GM19397 (cell line): Measurements from ENCODE around the gene UXT.
"Not testable (repeated sequence)": the region's sequence is repeated elsewhere in the genome, so short reads cannot be mapped to it uniquely, and the experiment has no call there.

ENCODE experiments used
- ATAC-seq: cut with Tn5 transposase; IDR thresholded peaks from one replicate; pipeline ENCODE4 v1.9.1; 2021; ENCODE audit warnings: mild to moderate bottlenecking, moderate library complexity; ENCODE audit not compliant: unreplicated experiment

Gene UXT

DNA sequence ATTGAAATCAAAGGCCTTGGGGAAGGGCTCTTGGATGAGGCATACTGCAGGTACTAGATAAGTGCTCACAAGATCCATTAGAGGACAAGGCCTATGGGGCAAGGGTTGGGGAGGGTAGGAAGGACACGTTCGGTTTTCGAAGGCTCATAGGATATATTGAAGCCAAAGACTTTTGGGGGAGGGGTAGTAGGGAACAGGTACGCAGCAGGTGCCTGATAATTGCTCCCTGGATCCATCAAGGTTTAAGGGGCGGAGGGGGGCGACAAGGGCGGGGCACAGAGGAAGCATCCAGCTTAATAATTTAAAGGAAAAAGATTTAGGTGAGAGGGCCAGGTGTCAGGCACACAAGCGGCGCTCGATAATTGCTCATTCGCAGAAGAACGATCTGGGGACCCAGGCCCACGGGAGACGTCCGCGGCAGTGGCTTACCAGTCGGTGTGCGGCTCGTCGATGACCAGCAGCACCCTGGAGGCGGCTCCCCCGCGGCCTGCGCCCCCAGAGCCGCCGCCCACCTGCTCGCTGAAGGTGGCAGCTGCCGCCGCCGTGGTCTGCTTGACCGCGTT is 40.0 kb downstream of the UXT start:
- no peak for ATAC-seq

- ATAC-seq, result no peak
Observed at GRCh38 chrX:47614618-47615017, 44.4 kb downstream of the UXT start.

DNA sequence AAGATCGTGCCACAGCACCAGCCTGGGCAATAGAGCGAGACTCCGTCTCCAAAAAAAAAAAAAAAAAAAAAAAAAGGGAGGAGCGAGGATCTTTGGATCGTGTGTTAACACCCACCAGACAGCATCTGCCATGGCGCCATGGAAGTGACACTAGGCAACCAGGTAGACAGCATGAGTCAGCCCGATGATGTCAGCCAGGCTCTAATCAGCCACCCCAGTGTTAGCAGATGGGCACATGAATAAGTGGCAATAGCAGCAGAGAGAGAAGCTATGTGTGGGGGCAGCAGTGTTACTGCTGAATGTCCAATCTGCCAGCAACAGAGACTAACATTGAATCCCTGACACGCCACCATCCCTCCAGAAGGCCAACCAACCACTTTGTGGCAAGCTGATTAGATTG is 45.9 kb downstream of the UXT start:
- no peak for ATAC-seq

DNA sequence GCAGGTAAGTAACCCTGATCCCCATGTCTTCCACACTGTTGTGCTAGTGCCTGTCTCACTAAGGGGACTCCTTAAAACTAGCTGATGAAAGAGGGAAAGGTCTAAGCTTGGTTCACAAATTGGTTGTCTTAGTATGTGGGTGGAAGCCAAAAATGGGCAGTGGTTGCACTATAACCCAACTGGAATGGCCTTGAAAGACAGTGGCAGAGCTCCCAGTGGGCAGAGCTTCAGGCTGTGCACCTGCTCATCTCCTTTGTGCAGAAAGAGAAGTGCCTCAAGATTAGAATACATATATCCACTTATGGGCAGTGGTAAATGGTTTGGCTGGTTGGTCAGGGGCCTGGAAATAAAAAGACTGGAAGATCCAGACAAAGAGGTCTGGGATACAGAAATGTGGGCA is 46.6 kb downstream of the UXT start:
- no peak for ATAC-seq

GRCh38 chrX:47611926-47612325 is 47.1 kb downstream of the UXT start:
- no peak for ATAC-seq

DNA sequence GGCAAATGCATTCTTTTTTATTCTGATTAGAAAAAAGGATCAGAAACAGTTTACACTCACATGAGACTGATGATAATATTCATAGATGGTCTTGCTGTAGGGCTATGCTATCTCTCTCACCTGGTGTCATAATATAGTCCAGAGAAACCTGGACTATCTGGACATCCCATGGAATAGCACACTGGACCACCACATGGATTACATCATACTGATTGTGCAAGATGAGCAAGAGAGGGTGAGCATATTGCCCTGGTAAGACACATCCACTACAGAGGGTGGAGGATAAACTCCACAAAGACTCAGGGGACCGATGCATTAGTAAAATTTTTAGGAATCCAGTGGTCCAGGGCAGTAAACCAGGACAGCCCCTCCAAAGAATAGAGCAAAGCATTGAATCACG is 47.5 kb downstream of the UXT start:
- ATAC-seq, result no peak

DNA sequence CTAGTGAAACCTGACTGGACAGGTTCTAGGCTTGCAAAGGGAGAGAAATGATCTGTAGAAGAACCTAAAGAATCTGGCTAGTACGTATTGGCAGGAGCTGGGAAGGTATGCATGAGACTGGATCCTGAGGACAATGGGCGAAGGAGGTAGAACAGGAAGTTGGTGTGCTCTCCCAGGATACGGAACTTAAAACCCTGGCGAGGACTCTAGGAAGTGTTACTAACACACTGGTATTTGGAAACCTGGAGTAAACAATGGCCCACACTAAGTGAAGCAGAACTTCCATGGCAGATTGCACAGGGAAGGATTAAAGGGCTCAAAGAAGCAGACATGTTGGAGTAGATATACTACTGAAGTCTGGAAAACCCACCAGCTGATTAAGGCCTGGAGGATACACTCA is 48.5 kb downstream of the UXT start:
- ATAC-seq, result no peak

DNA sequence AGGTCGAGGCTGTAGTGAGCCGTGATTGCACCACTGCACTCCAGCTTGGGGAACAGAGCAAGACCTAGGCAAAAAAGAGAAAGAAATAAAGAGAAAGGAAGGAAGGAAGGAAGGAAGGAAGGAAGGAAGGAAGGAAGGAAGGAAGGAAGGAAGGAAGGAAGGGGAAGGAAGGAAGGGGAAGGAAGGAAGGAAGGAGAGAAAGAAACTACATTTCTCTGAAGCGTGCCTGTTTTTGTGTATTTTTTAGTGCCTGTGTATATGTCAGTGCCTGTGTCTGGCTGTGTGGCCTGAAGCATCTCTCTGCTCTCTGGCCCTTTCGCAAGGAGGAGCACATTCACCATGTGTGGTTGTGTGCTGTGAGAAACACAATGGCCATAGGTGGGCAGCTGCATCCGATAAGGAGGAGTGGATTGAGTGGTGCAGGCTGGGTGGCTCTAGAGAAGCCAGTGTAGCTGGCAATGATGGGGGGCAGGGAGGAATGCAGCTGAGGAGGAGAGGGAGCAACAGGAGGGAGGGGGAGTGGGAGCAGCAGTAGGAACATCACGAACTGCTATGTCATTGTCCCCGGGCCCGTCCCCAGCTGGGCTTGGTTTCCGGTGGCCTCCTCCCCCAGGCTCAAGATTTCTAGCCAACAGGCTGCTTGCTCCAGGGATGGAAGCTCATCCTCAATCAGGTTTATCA is 50.7 kb downstream of the UXT start:
- no peak for ATAC-seq

- no peak for ATAC-seq
Observed at GRCh38 chrX:47607091-47607490, 51.9 kb downstream of the UXT start.

- no peak for ATAC-seq
Observed at GRCh38 chrX:47605024-47605423, 54.0 kb downstream of the UXT start.

DNA sequence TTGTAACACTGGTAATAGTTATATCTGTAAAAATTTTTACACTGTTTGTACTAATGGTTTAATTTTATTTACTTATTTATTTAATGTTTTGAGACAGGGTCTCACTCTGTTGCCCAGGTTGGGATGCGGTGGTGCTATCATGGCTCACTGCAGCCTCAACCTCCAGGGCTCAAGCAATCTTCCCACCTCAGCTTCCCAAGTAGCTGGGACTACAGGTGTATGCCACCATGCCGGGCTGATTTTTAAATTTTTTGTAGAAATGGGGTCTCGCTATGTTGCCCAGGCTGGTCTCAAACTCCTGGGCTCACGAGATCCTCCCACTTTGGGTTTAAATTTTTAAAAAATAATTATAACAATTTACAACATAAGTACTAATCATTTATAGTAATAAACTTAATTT is 55.9 kb downstream of the UXT start:
- ATAC-seq, result not testable (repeated sequence)
